Right lobe of liver (tissue), 6 donors: Measurements from ENCODE around the gene NAGK. TPM values are rescaled to one million over a fixed set of nuclear protein-coding genes. Genes with fewer than 3 reads are reported as not detected.
"Not testable (repeated sequence)": the region's sequence is repeated elsewhere in the genome, so short reads cannot be mapped to it uniquely, and the experiment has no call there.

ENCODE experiments used
- ATAC-seq, 4 donors: fragments of 200-7000 bp; cut with Tn5 transposase; one replicate each; pipeline ENCODE4 v1.9.1; 2020; ENCODE audit warnings: mild to moderate bottlenecking in 4 of 4, moderate library complexity in 4 of 4
- DNase-seq, 3 donors: peaks; one replicate each; pipeline ENCODE4 v3.0.0-alpha.2; 2020
- H3K27ac ChIP-seq, 3 donors: fragments of 200-600 bp; one replicate each; pipeline ENCODE4 v1.8.0; 2022
- H3K27me3 ChIP-seq, 2 donors: fragments of 200-600 bp; one replicate each; pipeline ENCODE4 v1.8.0; 2022
- H3K36me3 ChIP-seq, 4 donors: fragments of 200-600 bp; sonication (generic) in 1 of 4; one replicate each; pipeline versions ENCODE4 v1.5.1 to v1.8.0; 2017 to 2022; ENCODE audit warnings: control low read depth in 1 of 4
- H3K4me1 ChIP-seq, 4 donors: fragments of 200-600 bp; sonication (generic) in 1 of 4; one replicate each; pipeline versions ENCODE4 v1.5.1 to v1.8.0; 2017 to 2022; ENCODE audit warnings: control low read depth in 1 of 4
- H3K4me3 ChIP-seq, 3 donors: fragments of 200-600 bp; one replicate each; pipeline ENCODE4 v1.8.0; 2022
- H3K9me3 ChIP-seq, 4 donors: fragments of 200-600 bp; sonication (generic) in 1 of 4; one replicate each; pipeline versions ENCODE4 v1.5.1 to v1.8.0; 2017 to 2022; ENCODE audit warnings: control low read depth in 1 of 4
- POLR2A ChIP-seq: fragments of 450-650 bp; IDR thresholded peaks from one replicate; pipeline ENCODE4 v1.6.1; 2017; ENCODE audit warnings: antibody characterized with exemption, mild to moderate bottlenecking
- WGBS: methylation state at CpG from one replicate; pipeline ENCODE4 v1.1.6; 2018; ENCODE audit warnings: low coverage, low lambda C conversion rate; ENCODE audit not compliant: insufficient coverage; ENCODE audit errors: missing lambda C conversion rate; 5-methylcytosine and 5-hydroxymethylcytosine counted together
- intact Hi-C, 2 donors: fragments of 100-400 bp; cut with DNase I; formaldehyde crosslinking; loops; one replicate each; pipeline versions ENCODE4 v1.11.2 to v1.14.1; 2022
- total RNA-seq, 6 experiments: library from RNA; depleted of rRNA in 2 of 6; stranded (reverse); fragments of >200 nt in 2 of 6; fragmentation: NEBNext Ultra II Directional in 3 of 6; extraction: Animal tissue kit (Norgen Biotek cat#: 25700) in 3 of 6; gene quantifications; one replicate each; pipeline versions ENCODE4 v1.1.0 to v1.2.4, GENCODE V29; 2016 to 2023
- TF ChIP-seq, protein P1 (sequence below), 4 donors: fragments of 200-600 bp in 3 of 4; fragments of 450-650 bp in 1 of 4; IDR thresholded peaks; one replicate each; pipeline versions ENCODE4 v1.5.1 to v1.8.0; 2016 to 2022; ENCODE audit warnings: antibody characterized with exemption in 4 of 4, mild to moderate bottlenecking in 2 of 4
- donor health status: DM: no; HTN: yes; CAD: no.
- donor health status: DM: no; HTN: no; CAD: no.
- donor health status: DM: no; HTN: no; CAD: no.
- donor health status: DM: no; HTN: yes; CAD: no.
- donor health status: DM: no; HTN: yes; CAD: no.

Gene NAGK
- total RNA-seq, 6 experiments from 2014 or later, result 17.7 to 51.7 (median 36.1) TPM

DNA sequence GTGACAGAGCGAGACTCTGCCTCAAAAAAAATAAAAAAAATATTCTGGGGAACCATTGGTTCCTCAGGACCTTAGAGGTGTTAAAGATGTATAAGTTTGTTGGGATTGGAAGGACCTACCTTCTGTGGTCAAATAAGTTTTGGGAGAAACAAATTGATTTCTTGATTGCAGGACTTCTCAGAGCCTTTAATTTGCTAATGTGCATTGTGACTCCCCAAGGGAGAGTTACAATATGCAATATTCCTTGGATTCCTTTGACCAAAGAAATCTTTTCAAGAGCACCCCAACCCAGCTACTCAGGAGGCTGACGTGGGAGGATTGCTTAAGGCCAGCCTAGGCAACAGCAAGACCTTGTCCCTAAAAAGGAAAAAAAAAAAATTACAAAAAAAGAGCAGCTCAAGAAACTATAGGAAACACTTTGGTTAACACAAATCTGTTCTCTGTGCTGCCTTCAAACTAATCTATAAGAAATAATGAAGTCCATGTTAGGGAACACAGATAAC is 6.5 kb downstream of the NAGK start:
- 100% methylated on average over 1 of the region's 2 CpGs for WGBS
- H3K9me3 ChIP-seq, result no peaks in the 10 kb centered on the region
- no peak for ATAC-seq
- no peaks in the 10 kb centered on the region for H3K4me1 ChIP-seq
- DNase-seq, result no peak
- no peak overlapping the region for H3K27ac ChIP-seq
- no peak for TF ChIP-seq POLR2A
- TF ChIP-seq, protein P1, sequence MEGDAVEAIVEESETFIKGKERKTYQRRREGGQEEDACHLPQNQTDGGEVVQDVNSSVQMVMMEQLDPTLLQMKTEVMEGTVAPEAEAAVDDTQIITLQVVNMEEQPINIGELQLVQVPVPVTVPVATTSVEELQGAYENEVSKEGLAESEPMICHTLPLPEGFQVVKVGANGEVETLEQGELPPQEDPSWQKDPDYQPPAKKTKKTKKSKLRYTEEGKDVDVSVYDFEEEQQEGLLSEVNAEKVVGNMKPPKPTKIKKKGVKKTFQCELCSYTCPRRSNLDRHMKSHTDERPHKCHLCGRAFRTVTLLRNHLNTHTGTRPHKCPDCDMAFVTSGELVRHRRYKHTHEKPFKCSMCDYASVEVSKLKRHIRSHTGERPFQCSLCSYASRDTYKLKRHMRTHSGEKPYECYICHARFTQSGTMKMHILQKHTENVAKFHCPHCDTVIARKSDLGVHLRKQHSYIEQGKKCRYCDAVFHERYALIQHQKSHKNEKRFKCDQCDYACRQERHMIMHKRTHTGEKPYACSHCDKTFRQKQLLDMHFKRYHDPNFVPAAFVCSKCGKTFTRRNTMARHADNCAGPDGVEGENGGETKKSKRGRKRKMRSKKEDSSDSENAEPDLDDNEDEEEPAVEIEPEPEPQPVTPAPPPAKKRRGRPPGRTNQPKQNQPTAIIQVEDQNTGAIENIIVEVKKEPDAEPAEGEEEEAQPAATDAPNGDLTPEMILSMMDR (IDR thresholded peaks at IDR 0.05), result no peak
- peaks cover 0 to 60% (median 3%) of the 10 kb centered on the region in 4 donors for H3K36me3 ChIP-seq
- intact Hi-C loops, result no loop called here
- no peaks in the 10 kb centered on the region for H3K27me3 ChIP-seq
- no peak overlapping the region for H3K4me3 ChIP-seq

DNA sequence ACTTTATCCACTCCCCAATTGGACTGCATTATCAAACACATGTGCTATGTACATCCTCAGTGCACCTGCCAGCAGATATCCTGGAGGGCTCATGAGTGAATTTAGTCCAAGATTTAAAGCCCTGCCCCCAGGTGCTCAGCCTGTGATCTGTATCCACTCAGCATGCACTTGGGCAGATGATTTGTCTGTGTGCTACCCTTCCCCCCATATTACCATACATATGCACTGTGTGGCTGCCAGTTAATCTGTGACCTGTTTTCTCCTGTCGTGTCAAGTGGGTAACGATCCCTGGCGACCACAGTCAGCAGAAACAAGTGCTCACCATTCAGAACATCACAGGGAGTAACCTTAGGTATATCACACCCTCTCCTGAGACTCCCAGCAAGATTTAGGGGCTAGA is 10.2 kb downstream of the NAGK start:
- no CpG with 5 or more reads among the region's 3 CpGs for WGBS
- no peaks in the 10 kb centered on the region for H3K4me1 ChIP-seq
- no peak overlapping the region for H3K4me3 ChIP-seq
- intact Hi-C loops, result no loop called here
- no peaks in the 10 kb centered on the region for H3K27me3 ChIP-seq
- H3K27ac ChIP-seq, result no peak overlapping the region
- no peak for TF ChIP-seq POLR2A
- TF ChIP-seq, protein P1 (IDR thresholded peaks at IDR 0.05), result no peak
- H3K36me3 ChIP-seq, result peaks cover 0 to 48% (median 3%) of the 10 kb centered on the region in 4 donors
- DNase-seq (no peak), ATAC-seq (no peak)
- no peaks in the 10 kb centered on the region for H3K9me3 ChIP-seq

DNA sequence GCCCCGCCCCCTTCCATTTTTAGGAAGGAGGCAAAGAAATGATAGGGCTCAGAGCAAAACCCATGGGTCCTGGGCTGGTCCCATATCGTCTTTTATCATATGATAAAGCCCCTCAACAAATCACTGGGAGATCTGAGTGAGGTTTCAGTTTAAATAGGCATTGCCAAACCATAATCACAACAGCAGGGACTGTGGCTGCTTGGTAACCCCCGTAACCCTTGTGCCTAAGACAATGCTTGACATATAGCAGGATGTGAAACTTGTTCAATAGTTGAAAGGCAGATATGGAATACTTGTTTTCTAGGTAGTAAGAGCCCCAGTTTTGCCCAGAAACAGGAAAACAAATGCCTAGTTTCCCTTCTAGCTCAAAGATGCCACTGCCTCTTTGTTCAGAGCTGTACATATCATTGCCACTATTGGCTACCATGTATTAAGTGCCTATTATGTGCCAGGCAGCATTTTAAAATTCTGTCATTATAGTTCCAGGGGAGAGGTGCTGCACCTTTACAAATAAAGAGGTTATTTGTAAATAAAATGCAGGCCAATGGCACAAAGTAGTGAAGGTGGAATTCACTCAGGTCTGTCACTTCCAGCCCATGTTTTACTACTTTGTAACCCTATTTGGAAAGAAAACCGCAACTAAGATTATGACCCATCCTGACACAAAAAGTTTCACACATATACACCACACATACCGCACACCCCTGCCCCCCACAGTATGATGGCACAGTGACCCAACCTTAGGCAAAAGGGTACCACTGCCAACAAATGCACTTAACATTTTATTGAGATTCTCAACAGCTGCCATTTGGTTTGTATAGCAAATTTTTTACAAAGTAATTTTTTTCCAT is 14.2 kb downstream of the NAGK start:
- no peaks in the 10 kb centered on the region for H3K27me3 ChIP-seq
- no peak for TF ChIP-seq POLR2A
- TF ChIP-seq, protein P1 (IDR thresholded peaks at IDR 0.05), result no peak
- H3K36me3 ChIP-seq, result peaks cover 0 to 12% (median 3%) of the 10 kb centered on the region in 4 donors
- 78% methylated on average over 5 of the region's 5 CpGs for WGBS
- no peak for DNase-seq
- no peak overlapping the region for H3K4me3 ChIP-seq
- H3K9me3 ChIP-seq, result no peaks in the 10 kb centered on the region
- no peak for ATAC-seq
- intact Hi-C loops, result no loop called here
- H3K4me1 ChIP-seq, result no peaks in the 10 kb centered on the region
- H3K27ac ChIP-seq, result no peak overlapping the region

DNA sequence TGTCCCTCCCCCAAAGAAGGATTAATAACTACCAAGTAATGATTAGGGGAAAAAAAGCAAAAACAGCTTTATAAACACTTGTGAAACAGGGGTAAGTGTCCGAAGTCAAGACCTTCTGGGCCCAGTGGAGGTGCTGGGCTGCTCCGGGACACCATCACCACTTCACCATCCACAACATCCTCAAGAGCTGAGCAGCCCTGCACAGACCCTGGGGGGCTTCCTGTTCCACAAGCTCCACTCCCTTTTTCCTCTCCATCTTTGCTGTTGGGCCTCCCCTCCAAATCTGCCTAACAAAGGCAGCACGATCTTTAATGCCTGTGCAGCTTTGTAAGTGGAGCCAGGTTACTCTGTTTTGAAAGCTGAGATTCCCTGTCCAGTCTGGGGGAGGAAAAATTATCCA is 14.8 kb downstream of the NAGK start:
- H3K36me3 ChIP-seq, DNase-seq, H3K9me3 ChIP-seq, H3K27ac ChIP-seq, H3K4me1 ChIP-seq, ATAC-seq, H3K4me3 ChIP-seq, intact Hi-C loops, H3K27me3 ChIP-seq: not testable (repeated sequence)
- no CpG with 5 or more reads among the region's 3 CpGs for WGBS

DNA sequence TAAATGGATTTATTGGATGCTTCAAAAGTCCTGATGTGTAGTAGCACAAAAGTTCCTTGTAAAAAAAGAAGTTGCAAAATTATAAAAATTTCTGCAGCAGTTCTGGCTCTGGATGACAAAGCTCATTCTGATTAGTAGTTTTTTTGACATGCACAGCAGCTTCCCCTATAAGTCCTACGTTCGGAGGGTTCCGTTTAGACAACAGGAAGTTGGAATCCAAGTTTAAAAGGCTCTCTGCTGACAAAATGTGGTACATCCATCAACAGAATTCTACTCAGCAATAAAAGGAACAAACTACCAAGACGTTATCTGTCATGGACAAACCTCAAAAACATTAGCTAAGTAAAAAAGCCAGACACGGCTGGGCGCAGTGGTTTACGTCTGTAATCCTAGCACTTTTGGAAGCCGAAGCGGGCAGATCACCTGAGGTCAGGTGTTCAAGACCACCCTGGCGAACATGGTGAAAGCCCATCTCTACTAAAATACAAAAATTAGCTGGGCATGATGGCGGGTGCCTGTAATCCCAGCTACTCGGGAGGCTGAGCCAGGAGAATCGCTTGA is 15.4 kb downstream of the NAGK start:
- H3K4me1 ChIP-seq, H3K4me3 ChIP-seq, H3K27ac ChIP-seq, H3K9me3 ChIP-seq, DNase-seq, intact Hi-C loops, H3K36me3 ChIP-seq, H3K27me3 ChIP-seq: not testable (repeated sequence)
- 50% methylated on average over 8 of the region's 13 CpGs for WGBS
- peak in 3 of 4 donors; percentile 20 to 49 (median 39) for ATAC-seq

DNA sequence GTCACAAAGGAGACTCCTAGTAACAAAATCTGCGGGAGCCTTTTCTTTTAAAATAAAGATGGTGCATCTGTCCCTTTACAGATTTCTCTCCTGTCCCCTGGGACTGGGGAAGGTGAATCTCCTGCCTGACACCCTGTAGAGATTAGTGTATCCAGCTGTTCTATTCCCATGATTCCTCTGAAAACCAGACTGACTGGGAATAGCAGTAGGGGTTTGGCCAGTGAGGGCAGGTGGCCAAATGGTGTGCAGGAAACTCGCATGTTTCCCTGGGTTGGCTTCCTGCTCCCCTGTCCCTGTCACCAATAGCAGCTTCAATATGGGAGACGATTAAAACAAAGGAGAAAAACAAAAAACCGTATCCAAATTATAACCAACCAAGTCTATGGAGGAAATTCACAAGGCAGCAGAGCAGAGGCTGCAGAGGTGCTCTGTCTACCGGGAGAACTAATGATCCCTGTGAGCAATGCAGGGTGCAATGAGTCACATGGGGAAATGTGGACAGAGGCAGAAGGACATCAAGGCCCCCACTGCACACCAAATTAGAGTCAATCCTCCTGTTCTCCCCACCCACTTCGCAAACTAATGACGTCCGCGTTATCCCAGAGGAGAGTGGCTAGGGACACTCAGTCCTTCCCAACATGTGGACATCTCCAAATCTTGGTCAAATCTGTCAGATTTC is 17.0 kb downstream of the NAGK start:
- H3K36me3 ChIP-seq, H3K4me1 ChIP-seq, DNase-seq, H3K4me3 ChIP-seq, H3K27me3 ChIP-seq, intact Hi-C loops, ATAC-seq, H3K9me3 ChIP-seq, H3K27ac ChIP-seq: not testable (repeated sequence)
- 48% methylated on average over 6 of the region's 9 CpGs for WGBS

DNA sequence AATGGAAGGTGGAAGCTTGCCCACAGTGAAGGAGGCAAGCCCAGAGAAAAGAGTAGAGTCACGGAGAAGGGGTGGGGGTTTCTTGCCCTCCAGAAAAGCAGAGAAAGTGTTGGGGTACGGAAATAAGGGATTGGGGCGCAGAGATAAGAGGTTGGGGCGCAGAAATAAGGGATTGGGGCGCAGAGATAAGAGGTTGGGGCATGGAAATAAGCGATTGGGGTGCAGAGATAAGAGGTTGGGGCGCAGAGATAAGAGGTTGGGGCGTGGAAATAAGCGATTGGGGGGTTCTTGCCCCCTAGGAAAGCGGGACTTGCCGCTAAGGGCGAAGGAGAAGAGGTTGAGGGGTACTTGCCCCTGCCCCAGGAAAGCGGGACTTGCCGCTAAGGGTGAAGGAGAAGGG is 21.0 kb downstream of the NAGK start:
- H3K36me3 ChIP-seq, ATAC-seq, H3K27ac ChIP-seq, H3K9me3 ChIP-seq, H3K27me3 ChIP-seq, H3K4me1 ChIP-seq, DNase-seq, intact Hi-C loops, H3K4me3 ChIP-seq: not testable (repeated sequence)
- WGBS, result 60% methylated on average over 14 of the region's 14 CpGs

DNA sequence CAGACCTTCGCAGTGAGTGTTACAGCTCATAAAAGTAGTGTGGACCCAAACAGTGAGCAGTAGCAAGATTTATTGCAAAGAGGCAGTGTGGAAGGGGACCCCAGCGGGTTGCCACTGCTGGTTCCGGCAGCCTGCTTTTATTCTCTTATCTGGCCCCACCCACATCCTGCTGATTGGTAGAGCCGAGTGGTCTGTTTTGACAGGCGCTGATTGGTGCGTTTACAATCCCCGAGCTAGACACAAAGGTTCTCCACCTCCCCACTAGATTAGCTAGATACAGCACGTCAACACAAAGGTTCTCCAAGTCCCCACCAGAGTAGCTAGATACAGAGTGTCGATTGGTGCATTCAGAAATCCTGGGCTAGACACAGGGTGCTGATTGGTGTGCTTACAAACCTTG is 23.4 kb downstream of the NAGK start:
- H3K27me3 ChIP-seq, H3K27ac ChIP-seq, H3K9me3 ChIP-seq, ATAC-seq, H3K4me3 ChIP-seq, H3K36me3 ChIP-seq, intact Hi-C loops, H3K4me1 ChIP-seq, DNase-seq: not testable (repeated sequence)
- 60% methylated on average over 1 of the region's 9 CpGs for WGBS
